Skeletal muscle cell (primary cell): ENCODE data around the gene KLLN.
"Not testable (repeated sequence)": the region's sequence is repeated elsewhere in the genome, so short reads cannot be mapped to it uniquely, and the experiment has no call there.

ENCODE experiments used
- DNase-seq: peaks from one replicate; pipeline ENCODE4 v3.0.0-alpha.2; 2010; ENCODE audit warnings: low read depth
- H3K4me3 ChIP-seq: 2 replicates; pipeline ENCODE4 v1.5.1; 2011; ENCODE audit warnings: low read depth, mild to moderate bottlenecking, control low read depth, low read length, moderate library complexity

Gene KLLN

DNA sequence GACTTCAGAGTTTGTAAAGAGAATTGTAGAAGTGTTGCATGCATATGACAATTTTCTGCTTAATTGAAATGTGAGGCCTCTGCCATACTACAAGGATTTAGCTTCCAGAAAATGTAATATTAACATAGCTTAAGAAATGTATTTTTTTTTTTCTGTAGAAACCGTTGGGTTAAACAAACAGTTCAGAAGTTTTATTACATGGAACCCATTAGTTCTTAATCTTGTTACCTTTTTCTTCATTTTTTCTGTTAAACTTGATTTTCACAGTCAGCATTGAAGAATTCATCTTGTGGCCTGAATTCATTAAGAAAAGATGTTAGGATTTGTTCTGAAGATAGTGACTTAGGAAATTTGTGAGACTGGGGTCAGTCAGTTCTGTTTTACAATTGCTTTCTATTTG is 4.9 kb upstream of the KLLN start:
- H3K4me3 ChIP-seq = peak overlapping the region; percentile 5
- DNase-seq = no peak

DNA sequence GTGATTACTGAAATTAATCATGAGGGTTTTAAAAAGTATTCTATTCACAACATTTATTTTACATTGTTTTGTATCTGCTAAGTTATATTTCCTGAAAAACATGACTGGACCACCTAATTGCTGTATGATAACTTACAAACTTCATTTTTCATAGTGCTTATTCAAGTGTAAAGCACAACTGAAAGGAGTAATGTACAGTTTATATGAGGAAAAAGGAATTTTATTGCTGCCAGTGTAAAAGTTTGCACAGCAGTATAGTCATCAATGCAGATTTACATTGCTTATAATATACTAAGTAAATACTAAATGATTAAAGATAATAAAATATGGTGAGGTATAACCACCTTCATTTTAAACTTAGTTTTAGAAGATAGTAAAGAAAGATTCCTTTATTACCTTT is 4.1 kb upstream of the KLLN start:
- no peak for DNase-seq
- peak overlapping the region; percentile 83 for H3K4me3 ChIP-seq

DNA sequence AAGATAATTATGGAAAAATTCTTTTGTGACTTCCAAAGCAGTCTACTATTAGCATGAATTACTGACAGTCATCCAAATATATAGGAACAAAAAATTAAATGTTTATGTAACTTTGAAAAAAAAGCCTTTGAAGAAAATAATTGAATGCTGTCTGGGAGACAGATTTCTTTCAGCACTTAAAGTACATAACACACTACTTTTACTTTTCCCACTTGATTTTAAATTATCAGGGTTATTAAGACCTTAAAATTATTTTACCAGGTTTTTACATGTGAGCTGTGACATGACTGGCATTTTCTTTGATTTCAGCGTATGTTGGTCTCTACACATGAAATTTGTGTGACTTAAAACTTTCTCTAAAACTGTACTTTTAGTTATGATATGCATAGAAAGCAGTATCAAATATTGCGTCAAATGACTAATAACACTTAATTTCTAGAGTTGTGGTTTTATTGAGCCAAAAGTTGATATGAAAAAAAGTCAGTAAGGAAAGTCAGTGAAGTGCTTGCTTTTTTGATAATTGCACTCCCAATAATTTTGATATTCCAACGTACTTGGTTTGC is 3.2 kb upstream of the KLLN start:
- peak overlapping the region; percentile 83 for H3K4me3 ChIP-seq
- no peak for DNase-seq

DNA sequence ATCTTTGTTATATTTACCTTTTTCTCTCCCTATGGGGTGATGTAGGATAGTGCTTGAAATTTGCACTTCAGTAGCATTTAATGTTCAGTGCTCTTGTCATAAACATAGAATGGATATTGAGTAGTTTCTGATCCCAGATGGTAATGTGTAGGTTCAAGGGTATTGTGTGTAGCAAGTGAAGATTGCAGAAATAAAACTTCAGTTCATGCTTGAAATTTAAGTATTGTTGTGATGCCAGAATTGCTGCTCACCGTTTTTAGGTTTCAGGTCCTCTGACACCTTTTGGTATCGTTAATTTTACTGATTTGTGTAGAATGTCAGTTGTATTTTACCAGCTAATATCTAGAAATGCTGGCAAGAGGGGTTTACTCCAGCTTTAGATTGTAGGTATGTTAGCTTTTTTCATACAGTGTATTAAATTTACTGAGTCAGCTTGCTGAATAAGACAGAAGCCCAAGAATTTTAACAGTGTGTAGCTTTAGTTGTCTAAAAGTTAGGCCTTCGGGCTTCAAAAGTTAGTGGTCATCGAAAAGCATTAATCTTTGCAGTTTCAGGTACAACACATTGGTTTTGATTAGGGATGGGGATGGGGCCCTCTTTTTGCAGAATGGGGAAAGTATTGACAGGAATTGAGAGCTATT is 2.0 kb upstream of the KLLN start:
- DNase-seq = no peak
- H3K4me3 ChIP-seq = peak overlapping the region; percentile 83

DNA sequence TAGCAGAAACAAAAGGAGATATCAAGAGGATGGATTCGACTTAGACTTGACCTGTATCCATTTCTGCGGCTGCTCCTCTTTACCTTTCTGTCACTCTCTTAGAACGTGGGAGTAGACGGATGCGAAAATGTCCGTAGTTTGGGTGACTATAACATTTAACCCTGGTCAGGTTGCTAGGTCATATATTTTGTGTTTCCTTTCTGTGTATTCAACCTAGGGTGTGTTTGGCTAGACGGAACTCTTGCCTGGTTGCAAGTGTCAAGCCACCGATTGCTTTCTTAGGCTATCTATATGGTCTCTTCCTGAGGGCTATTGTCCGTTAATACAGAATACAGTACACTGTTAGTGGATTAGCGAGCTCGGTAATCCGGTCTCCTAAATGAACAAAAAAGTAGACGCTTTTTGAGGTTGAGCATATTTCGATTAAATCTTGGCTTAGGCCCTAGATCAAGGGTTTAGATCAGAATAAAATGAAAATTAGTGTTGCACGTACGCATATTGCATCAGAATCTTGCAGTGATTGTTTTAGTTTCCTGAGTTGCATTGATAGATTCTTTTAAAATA is 1.2 kb upstream of the KLLN start:
- H3K4me3 ChIP-seq = peak overlapping the region; percentile 83
- DNase-seq = no peak

DNA sequence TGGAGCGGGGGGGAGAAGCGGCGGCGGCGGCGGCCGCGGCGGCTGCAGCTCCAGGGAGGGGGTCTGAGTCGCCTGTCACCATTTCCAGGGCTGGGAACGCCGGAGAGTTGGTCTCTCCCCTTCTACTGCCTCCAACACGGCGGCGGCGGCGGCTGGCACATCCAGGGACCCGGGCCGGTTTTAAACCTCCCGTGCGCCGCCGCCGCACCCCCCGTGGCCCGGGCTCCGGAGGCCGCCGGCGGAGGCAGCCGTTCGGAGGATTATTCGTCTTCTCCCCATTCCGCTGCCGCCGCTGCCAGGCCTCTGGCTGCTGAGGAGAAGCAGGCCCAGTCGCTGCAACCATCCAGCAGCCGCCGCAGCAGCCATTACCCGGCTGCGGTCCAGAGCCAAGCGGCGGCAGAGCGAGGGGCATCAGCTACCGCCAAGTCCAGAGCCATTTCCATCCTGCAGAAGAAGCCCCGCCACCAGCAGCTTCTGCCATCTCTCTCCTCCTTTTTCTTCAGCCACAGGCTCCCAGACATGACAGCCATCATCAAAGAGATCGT is 690 bp upstream of the KLLN start:
- H3K4me3 ChIP-seq = peak overlapping the region; percentile 83
- not testable (repeated sequence) for DNase-seq

DNA sequence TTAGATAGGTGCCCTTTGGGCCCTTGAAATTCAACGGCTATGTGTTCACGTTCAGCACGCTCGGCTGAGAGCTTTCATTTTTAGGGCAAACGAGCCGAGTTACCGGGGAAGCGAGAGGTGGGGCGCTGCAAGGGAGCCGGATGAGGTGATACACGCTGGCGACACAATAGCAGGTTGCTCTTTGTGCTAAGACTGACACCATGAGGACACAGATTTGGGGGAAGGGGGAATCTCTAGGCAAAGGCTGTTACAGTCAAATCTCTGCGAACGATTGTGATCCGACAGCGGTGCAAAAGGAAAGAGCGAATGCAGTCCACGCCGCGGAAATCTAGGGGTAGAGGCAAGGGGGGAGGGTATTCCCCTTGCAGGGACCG is 667 bp downstream of the KLLN start:
- peak overlapping the region; percentile 83 for H3K4me3 ChIP-seq
- DNase-seq = no peak

DNA sequence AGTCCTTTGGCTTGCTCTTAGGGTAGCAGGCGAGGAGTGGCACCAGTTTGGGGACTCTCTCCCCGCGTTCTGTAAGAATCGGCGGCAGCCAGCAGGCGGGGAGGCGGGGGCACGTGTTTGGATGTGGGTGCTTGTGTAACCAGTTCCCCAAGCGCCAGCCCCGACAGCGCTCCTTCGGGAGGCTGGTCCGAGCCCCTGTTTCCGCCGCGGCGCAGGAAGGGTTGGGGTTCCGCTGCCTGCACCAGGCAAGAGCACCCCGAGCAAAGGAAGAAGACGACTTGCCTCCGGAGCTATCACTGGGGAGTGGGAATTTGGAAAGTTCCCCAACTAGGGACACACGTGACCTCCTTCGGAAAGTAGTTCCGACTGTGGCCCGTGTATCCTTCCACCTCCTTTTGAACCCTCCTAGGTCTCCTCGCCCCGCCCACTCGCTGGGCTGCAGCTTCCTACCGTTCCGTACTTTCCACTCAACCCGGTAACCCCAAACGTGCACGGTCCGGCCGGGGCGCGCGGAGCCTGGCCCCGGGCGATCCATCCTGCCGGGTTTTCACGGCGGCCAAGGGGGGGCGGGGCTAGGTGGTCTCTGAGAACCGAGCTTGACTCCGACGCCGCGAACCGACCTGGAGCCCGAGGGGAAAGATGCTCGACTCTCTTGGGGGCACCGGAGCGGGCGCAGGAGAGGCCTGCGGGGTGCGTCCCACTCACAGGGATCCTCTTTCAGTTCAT is 1.2 kb downstream of the KLLN start:
- peak overlapping the region; percentile 83 for H3K4me3 ChIP-seq
- peak; percentile 92 for DNase-seq

DNA sequence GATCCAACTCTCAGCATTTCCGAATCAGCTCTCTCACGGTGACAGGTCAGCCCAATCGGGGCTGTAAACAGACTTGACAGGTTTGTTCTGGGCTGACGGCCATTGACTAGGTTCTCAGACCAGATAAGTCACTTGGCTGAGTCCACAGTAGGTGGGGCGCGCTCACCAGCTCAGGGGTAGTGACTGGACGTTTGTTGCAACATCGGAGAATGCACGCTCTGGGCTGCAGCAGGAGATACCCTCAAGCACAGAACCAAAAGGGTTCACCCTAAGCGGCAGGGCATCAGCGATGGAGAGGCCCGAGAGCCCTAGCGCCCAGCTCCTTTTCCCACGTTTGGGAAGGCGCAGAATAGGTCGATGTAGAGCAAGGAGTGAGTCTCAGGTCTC is 1.8 kb downstream of the KLLN start:
- DNase-seq = peak; percentile 78
- peak overlapping the region; percentile 83 for H3K4me3 ChIP-seq

DNA sequence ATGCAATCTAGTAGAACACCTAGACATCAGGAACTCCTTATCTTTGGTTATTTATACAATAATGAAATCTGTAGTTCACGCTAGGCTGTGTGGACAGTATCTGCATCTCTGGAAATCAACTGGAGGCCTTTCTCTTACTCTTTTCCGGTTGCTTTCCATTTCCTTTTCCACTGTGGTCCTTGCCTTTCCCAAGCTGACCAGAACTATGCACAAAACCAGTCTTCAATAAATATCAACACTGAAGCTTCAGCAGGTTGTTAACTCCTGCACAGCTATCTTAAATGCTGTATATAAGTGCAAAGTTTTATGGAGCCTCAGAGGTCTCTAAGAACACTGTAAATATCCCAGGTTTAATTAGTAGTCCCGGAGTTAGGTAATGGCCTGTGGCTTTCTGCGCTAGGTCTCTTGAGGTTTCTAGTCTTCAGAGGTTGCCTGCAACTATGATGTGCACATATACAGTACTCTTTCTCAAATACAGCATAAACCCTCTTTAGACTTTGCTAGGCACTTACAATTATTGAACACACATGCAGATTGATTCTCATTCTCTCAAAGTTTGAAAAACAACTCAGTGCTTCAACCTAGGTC is 2.4 kb downstream of the KLLN start:
- DNase-seq = no peak
- H3K4me3 ChIP-seq = no peak overlapping the region

DNA sequence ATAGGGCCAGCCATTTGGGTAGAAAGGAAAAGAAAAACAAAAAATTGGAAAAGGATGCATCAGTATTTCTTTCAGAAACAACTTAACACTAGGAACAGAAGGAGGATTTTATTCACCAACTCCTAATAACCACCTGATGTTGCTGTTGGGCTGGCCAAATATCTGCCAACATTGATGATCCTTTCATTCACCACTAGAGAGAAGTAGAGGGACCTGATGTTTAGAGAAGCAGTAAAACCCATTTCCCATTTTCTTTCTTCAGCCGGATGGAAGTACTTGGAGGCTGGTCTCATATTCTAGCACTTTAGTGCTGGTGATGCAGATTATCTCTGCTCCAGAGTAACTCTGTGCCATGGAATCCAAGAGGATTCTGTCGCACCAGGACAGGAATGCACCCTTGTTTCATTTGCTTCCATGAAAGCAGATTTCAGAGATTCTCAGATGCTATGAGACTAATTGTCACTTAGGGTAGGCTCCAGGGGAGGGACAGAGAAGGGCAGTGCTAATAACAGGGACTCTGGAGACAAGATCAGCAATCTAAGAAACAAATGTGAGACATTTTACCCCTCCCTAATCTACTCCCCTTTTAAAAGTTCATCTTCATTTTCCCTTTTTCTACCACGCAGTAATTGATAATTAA is 3.1 kb downstream of the KLLN start:
- peak; percentile 41 for DNase-seq
- H3K4me3 ChIP-seq = no peak overlapping the region

DNA sequence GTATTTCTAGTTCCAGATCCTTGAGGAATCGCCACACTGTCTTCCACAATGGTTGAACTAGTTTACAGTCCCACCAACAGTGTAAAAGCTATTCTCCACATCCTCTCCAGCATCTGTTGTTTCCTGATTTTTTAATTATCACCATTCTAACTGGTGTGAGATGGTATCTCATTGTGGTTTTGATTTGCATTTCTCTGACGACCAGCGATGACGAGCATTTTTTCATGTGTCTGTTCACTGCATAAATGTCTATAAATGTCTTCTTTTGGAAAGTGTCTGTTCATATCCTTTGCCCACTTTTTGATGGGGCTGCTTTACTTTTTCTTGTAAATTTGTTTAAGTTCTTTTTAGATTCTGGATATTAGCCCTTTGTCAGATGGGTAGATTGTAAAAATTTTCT is 7.7 kb downstream of the KLLN start:
- H3K4me3 ChIP-seq, DNase-seq: not testable (repeated sequence)

DNA sequence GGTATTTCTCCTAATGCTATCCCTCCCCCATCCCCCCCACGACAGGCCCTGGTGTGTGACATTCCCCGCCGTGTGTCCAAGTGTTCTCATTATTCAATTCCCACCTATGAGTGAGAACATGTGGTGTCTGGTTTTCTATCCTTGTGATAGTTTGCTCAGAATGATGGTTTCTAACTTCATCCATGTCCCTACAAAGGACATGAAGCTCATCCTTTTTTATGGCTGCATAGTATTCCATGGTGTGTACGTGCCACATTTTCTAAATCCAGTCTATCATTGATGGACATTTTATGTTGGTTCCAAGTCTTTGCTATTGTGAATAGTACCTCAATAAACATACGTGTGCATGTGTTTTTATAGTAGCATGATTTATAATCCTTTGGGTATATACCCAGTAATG is 8.1 kb downstream of the KLLN start:
- not testable (repeated sequence) for H3K4me3 ChIP-seq, DNase-seq

DNA sequence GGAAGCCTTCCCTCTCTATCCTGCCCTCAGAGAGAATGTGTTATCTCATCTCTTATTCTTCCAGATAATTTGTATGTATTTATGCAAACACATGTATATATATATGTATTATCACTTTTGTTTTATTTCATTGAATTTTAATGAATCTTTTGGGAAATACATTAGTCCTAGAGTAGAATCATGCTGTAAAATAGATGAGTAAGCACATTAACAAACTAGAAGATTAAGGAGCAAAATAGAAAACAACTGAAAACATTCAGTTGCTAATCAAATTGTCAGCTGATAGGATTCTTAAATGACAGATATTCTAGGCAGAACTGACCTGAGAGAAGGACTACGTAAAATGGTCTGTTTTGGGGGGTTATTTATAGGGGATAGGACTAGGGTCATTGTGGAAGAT is 11.2 kb downstream of the KLLN start:
- no peak overlapping the region for H3K4me3 ChIP-seq
- no peak for DNase-seq

DNA sequence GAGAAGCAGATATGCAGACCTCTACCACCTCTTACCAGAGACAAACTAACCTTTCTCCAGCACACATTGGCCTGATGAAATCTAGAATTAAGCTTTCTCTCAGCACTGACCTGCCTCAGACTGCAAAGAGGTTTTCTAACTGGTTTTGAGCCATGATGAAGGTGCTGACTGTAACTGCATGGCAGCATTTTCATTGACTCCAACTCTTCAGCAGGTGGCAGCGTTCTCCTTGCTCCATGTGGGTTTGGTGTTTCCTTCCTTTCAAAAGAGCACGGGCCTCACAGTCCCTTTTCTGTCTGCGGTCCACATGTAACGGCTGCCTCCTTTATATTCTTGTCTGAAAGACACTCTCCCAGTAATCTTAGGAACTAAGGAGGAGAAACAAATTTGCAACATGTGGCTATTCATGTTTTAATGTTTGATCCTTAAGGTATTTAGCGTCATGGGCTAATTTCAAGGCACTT is 12.6 kb downstream of the KLLN start:
- DNase-seq = no peak

DNA sequence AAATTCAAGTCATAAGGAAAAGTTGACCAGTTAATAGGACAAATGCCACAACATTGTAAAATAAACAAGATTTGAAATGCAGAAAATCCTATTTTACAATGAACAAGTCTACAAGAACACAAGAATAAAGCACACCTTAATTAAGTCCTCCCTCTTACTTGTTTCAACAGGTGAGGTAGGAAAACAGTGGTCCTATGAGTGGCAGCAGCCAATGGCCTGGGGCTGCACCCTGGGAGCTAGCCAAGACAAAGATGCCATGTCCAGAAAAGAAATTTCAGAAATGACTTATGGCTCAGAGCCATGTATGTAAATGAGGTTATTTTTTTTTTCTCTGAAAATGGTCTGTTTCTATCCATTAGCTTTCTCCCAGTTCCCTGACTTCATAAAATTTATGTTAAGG is 14.3 kb downstream of the KLLN start:
- no peak overlapping the region for H3K4me3 ChIP-seq
- no peak for DNase-seq

More for the DNA sequence above, 12.6 kb downstream of the KLLN start:
- no peak overlapping the region for H3K4me3 ChIP-seq

DNA sequence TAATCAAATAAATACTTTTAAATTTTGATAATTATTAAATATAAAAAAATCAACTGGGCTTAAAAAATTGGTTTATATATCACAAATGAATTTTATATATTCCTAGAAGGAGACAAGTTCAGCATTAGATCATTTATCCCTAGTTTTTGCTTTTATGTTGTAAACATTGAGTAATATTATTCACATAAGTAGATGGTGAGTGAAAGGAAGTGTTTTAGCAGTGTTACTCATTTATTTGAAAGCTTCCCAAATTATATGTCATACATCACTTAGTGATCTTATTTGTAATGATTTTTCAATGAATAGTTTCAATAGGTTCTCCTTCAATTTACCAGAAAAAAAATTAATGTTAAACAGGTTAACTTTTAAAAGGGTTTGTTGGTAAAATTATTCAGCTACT is 15.8 kb downstream of the KLLN start:
- H3K4me3 ChIP-seq = no peak overlapping the region

DNA sequence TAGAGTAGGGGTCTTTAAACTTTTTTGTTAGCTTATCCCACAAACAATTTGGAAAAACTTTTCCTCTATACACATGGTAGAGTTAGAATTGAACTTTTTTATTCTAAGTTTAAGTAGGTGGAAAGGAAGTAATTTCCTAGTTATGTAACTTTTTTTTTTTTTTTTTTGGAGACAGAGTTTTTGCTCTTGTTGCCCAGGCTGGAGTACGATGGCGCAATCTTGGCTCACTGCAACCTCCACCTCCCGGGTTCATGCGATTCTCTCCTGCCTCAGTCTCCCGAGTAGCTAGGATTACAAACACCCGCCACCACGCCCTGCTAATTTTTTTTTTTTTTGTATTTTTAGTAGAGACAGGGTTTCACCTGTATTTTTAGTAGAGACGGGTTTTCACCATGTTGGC is 16.6 kb downstream of the KLLN start:
- DNase-seq, H3K4me3 ChIP-seq: not testable (repeated sequence)

More for the DNA sequence above, 15.8 kb downstream of the KLLN start:
- no peak for DNase-seq

DNA sequence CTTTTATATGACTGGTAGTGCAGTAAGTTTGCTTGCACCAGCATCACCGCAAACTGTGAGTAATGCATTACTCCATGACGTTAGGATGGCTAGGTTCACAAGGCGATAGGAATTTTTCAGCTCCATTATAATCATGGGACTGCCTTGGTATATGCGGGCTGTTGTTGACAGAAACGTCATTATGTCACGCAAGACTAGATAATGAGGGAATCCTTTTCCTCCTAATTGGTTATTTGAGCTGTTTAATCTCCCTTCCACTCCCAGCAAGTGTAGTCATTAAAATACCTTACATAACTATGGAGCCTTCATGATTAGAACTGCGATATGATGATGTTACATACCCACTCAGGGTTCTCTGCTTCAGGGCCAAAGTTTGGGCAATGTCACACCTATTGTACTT is 17.3 kb downstream of the KLLN start:
- DNase-seq = no peak
- H3K4me3 ChIP-seq = no peak overlapping the region

DNA sequence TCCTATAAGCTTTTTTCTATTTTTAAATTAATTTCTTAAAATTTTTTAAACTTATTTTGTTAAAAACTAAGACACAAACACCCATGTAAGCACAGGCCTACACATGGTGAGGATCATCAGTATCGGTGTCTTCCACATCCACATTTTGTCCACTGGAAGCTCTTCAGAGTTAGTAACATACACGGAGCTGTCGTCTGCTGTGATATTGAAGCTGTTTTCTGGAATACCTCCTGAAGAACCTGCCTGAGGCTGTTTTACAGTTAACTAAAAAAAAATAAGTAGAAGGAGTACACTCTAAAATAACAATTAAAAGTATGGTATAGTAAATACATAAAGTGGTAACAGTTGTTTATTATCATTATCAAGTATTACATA is 17.7 kb downstream of the KLLN start:
- H3K4me3 ChIP-seq = no peak overlapping the region
- DNase-seq = no peak
